Astrocyte (in vitro differentiated cells and primary cell): ENCODE data around the gene RIMBP2. TPM values are rescaled to one million over a fixed set of nuclear protein-coding genes. Genes with fewer than 3 reads are reported as not detected.

Experiments used
- DNase-seq: peaks from one replicate; pipeline ENCODE4 v3.0.0-alpha.2; 2010; ENCODE audit warnings: low read depth
- FAIRE-seq: peaks from 2 replicates; lab custom pipeline; 2011; peaks lifted over from hg19 to GRCh38; lab: Jason Lieb, UNC
- H2AFZ ChIP-seq: 2 replicates; pipeline ENCODE4 v1.6.0; 2012; ENCODE audit warnings: low read depth, low read length, inconsistent platforms
- H3K27ac ChIP-seq: 2 replicates; pipeline ENCODE4 v1.5.1; 2011; ENCODE audit warnings: low read depth, low read length, inconsistent platforms
- H3K27me3 ChIP-seq: 2 replicates; pipeline ENCODE4 v1.6.0; 2011; ENCODE audit warnings: low read length, inconsistent platforms; ENCODE audit not compliant: insufficient read depth
- H3K36me3 ChIP-seq: 2 replicates; pipeline ENCODE4 v1.5.1; 2011; ENCODE audit warnings: low read length, inconsistent platforms; ENCODE audit not compliant: insufficient read depth
- H3K4me1 ChIP-seq: 2 replicates; pipeline ENCODE4 v1.5.1; 2011; ENCODE audit warnings: low read length, inconsistent platforms; ENCODE audit not compliant: insufficient read depth
- H3K4me2 ChIP-seq: 2 replicates; pipeline ENCODE4 v1.6.0; 2012; ENCODE audit warnings: low read length, inconsistent platforms
- H3K4me3 ChIP-seq: 2 replicates; pipeline ENCODE4 v1.5.1; 2011; ENCODE audit warnings: low read depth, mild to moderate bottlenecking, low read length, inconsistent platforms; ENCODE audit not compliant: insufficient read depth
- H3K79me2 ChIP-seq: 2 replicates; pipeline ENCODE4 v1.6.0; 2012; ENCODE audit warnings: mild to moderate bottlenecking, low read length, inconsistent platforms; ENCODE audit not compliant: insufficient read depth
- H3K9ac ChIP-seq: 2 replicates; pipeline ENCODE4 v1.6.0; 2012; ENCODE audit warnings: mild to moderate bottlenecking, low read length, inconsistent platforms
- H3K9me3 ChIP-seq: 2 replicates; pipeline ENCODE4 v1.5.1; 2012; ENCODE audit warnings: low read depth, mild to moderate bottlenecking, low read length, inconsistent platforms; ENCODE audit not compliant: insufficient read depth
- H4K20me1 ChIP-seq: 2 replicates; pipeline ENCODE4 v1.6.0; 2012; ENCODE audit warnings: low read length, inconsistent platforms; ENCODE audit not compliant: insufficient read depth
- H3K27ac Mint-ChIP-seq: one replicate; pipeline ENCODE4 v1.8.0; 2021; ENCODE audit warnings: mild to moderate bottlenecking, mixed read lengths; ENCODE audit not compliant: unreplicated experiment
- H3K27me3 Mint-ChIP-seq: one replicate; pipeline ENCODE4 v1.8.0; 2021; ENCODE audit warnings: low read depth, mixed read lengths; ENCODE audit not compliant: unreplicated experiment
- H3K36me3 Mint-ChIP-seq: one replicate; pipeline ENCODE4 v1.8.0; 2021; ENCODE audit warnings: low read depth, mixed read lengths; ENCODE audit not compliant: unreplicated experiment
- H3K4me1 Mint-ChIP-seq: one replicate; pipeline ENCODE4 v1.8.0; 2021; ENCODE audit warnings: low read depth, mixed read lengths; ENCODE audit not compliant: unreplicated experiment
- H3K4me3 Mint-ChIP-seq: one replicate; pipeline ENCODE4 v1.8.0; 2021; ENCODE audit warnings: mild to moderate bottlenecking, moderate library complexity, mixed read lengths; ENCODE audit not compliant: unreplicated experiment
- H3K9me3 Mint-ChIP-seq: one replicate; pipeline ENCODE4 v1.8.0; 2021; ENCODE audit warnings: mild to moderate bottlenecking, mixed read lengths; ENCODE audit not compliant: unreplicated experiment
- CTCF ChIP-seq: IDR thresholded peaks from 2 replicates; pipeline ENCODE4 v1.5.1; 2011; ENCODE audit warnings: low read depth, mild to moderate bottlenecking, inconsistent platforms, low read length, moderate library complexity; ENCODE audit not compliant: insufficient read depth
- EZH2 ChIP-seq: IDR thresholded peaks from 2 replicates; pipeline ENCODE4 v1.6.1; 2012; ENCODE audit warnings: mild to moderate bottlenecking, low read length, inconsistent platforms; ENCODE audit not compliant: insufficient read depth
- total RNA-seq: library from RNA; stranded (reverse); gene quantifications from 2 replicates; pipeline ENCODE4 v1.2.1, GENCODE V29; 2021

RIMBP2 gene
- total RNA-seq, 1 donor from 2014 or later, result 2.2 TPM

GRCh38 chr12:130480231-130480630, 235.9 kb downstream of the RIMBP2 start:
- no peaks in the 10 kb centered on the region for H3K27me3 ChIP-seq
- peaks cover 5% of the 10 kb centered on the region for H3K9me3 Mint-ChIP-seq
- H3K79me2 ChIP-seq, result no peaks in the 10 kb centered on the region
- no peaks in the 10 kb centered on the region for H3K36me3 ChIP-seq
- H3K27ac ChIP-seq, result no peak overlapping the region
- DNase-seq (no peak), FAIRE-seq (no peak)
- no peak overlapping the region for H3K4me3 Mint-ChIP-seq
- no peaks in the 10 kb centered on the region for H4K20me1 ChIP-seq
- no peak overlapping the region for H3K4me2 ChIP-seq
- no peak overlapping the region for H3K9ac ChIP-seq
- H2AFZ ChIP-seq, result no peak overlapping the region
- H3K27ac Mint-ChIP-seq, result no peak overlapping the region
- TF ChIP-seq EZH2 (no peak), CTCF (no peak)
- H3K4me1 Mint-ChIP-seq, result no peaks in the 10 kb centered on the region
- peaks cover 3% of the 10 kb centered on the region for H3K9me3 ChIP-seq
- no peaks in the 10 kb centered on the region for H3K4me1 ChIP-seq
- peaks cover 4% of the 10 kb centered on the region for H3K27me3 Mint-ChIP-seq
- H3K36me3 Mint-ChIP-seq, result no peaks in the 10 kb centered on the region
- H3K4me3 ChIP-seq, result no peak overlapping the region

GRCh38 chr12:130479401-130480125, 236.5 kb downstream of the RIMBP2 start:
- no peak for TF ChIP-seq CTCF
- TF ChIP-seq EZH2, result no peak
- H3K9me3 Mint-ChIP-seq, result peaks cover 7% of the 10 kb centered on the region
- no peak overlapping the region for H3K27ac Mint-ChIP-seq

GRCh38 chr12:130478786-130479185, 237.3 kb downstream of the RIMBP2 start:
- H3K4me3 Mint-ChIP-seq, result no peak overlapping the region
- H3K36me3 ChIP-seq, result no peaks in the 10 kb centered on the region
- H3K9me3 Mint-ChIP-seq, result peaks cover 7% of the 10 kb centered on the region
- H3K79me2 ChIP-seq, result no peaks in the 10 kb centered on the region
- no peaks in the 10 kb centered on the region for H4K20me1 ChIP-seq
- H3K27me3 ChIP-seq, result no peaks in the 10 kb centered on the region
- peaks cover 7% of the 10 kb centered on the region for H3K27me3 Mint-ChIP-seq
- H3K9me3 ChIP-seq, result peaks cover 3% of the 10 kb centered on the region
- H3K9ac ChIP-seq, result no peak overlapping the region
- no peak overlapping the region for H2AFZ ChIP-seq
- H3K4me2 ChIP-seq, result no peak overlapping the region
- no peak overlapping the region for H3K4me3 ChIP-seq
- H3K4me1 ChIP-seq, result no peaks in the 10 kb centered on the region
- H3K36me3 Mint-ChIP-seq, result no peaks in the 10 kb centered on the region
- H3K27ac Mint-ChIP-seq, result no peak overlapping the region
- DNase-seq (no peak), FAIRE-seq (no peak)
- no peak for TF ChIP-seq EZH2
- no peak for TF ChIP-seq CTCF
- H3K27ac ChIP-seq, result no peak overlapping the region
- H3K4me1 Mint-ChIP-seq, result no peaks in the 10 kb centered on the region

More at GRCh38 chr12:130479401-130480125, 236.5 kb downstream of the RIMBP2 start:
- Histone ChIP-seq H4K20me1 (no peaks in the 10 kb centered on the region), H3K27ac (no peak overlapping the region), H2AFZ (no peak overlapping the region), H3K79me2 (no peaks in the 10 kb centered on the region), H3K27me3 (no peaks in the 10 kb centered on the region), H3K36me3 (no peaks in the 10 kb centered on the region), H3K9ac (no peak overlapping the region), H3K4me1 (no peaks in the 10 kb centered on the region), H3K9me3 (peaks cover 3% of the 10 kb centered on the region), H3K4me2 (no peak overlapping the region), H3K4me3 (no peak overlapping the region)
- H3K4me1 Mint-ChIP-seq, result no peaks in the 10 kb centered on the region
- no peak for DNase-seq
- no peak for FAIRE-seq
- H3K36me3 Mint-ChIP-seq, result no peaks in the 10 kb centered on the region
- H3K27me3 Mint-ChIP-seq, result peaks cover 7% of the 10 kb centered on the region
- no peak overlapping the region for H3K4me3 Mint-ChIP-seq
